ENCODE measurements around the gene MTMR1. TPM values are rescaled to one million over a fixed set of nuclear protein-coding genes. Genes with fewer than 3 reads are reported as not detected.

The MTMR1 gene
- total RNA-seq, 1 donor from 2014 or later: 52.6 TPM

GRCh38 chrX:150763303-150763797, 70.2 kb downstream of the MTMR1 start:
- ChIA-PET CTCF (no interaction called here), POLR2A (no interaction called here)
- H3K27ac Mint-ChIP-seq: no peak overlapping the region

GRCh38 chrX:150763810-150764209, 70.6 kb downstream of the MTMR1 start:
- ATAC-seq (ENCODE audit: low read depth): no peak
- no peak for TF ChIP-seq CTCF (IDR thresholded peaks at IDR 0.05)
- peaks cover 37% of the 10 kb centered on the region for H3K36me3 Mint-ChIP-seq (ENCODE audit: low read depth)
- no peaks in the 10 kb centered on the region for H3K4me1 Mint-ChIP-seq
- H3K4me3 Mint-ChIP-seq: no peak overlapping the region
- H3K9me3 Mint-ChIP-seq: no peaks in the 10 kb centered on the region
- DNase-seq: no peak
- ChIA-PET POLR2A (no interaction called here), CTCF (no interaction called here)
- intact Hi-C loops (cut with micrococcal nuclease): no loop called here
- no peak overlapping the region for H3K27ac Mint-ChIP-seq
- H3K27me3 Mint-ChIP-seq: no peaks in the 10 kb centered on the region

More at GRCh38 chrX:150763303-150763797, 70.2 kb downstream of the MTMR1 start:
- intact Hi-C loops (cut with micrococcal nuclease): no loop called here
- Mint-ChIP-seq H3K4me3 (no peak overlapping the region), H3K4me1 (no peaks in the 10 kb centered on the region), H3K36me3 (ENCODE audit: low read depth) (peaks cover 40% of the 10 kb centered on the region), H3K27me3 (no peaks in the 10 kb centered on the region), H3K9me3 (no peaks in the 10 kb centered on the region)
- TF ChIP-seq CTCF (IDR thresholded peaks at IDR 0.05): no peak
- DNase-seq (no peak), ATAC-seq (ENCODE audit: low read depth) (no peak)

GRCh38 chrX:150765237-150765636, 72.0 kb downstream of the MTMR1 start:
- no peaks in the 10 kb centered on the region for H3K27me3 Mint-ChIP-seq
- intact Hi-C loops (cut with micrococcal nuclease): no loop called here
- no peaks in the 10 kb centered on the region for H3K9me3 Mint-ChIP-seq
- no peak overlapping the region for H3K4me3 Mint-ChIP-seq
- ChIA-PET POLR2A (interaction anchor here (0.6 kb wide), 1 partner anchor 10 kb away, joined by 3 read pairs; no protein-coding TSS in a partner anchor), CTCF (no interaction called here)
- H3K4me1 Mint-ChIP-seq: no peaks in the 10 kb centered on the region
- ATAC-seq (ENCODE audit: low read depth) (no peak), DNase-seq (no peak)
- H3K27ac Mint-ChIP-seq: no peak overlapping the region
- TF ChIP-seq CTCF (IDR thresholded peaks at IDR 0.05): no peak
- H3K36me3 Mint-ChIP-seq (ENCODE audit: low read depth): peaks cover 25% of the 10 kb centered on the region

GRCh38 chrX:150765782-150766350, 72.7 kb downstream of the MTMR1 start:
- H3K27ac Mint-ChIP-seq: no peak overlapping the region
- H3K4me3 Mint-ChIP-seq: no peak overlapping the region
- ChIA-PET CTCF (no interaction called here), POLR2A (interaction anchor here (0.6 kb wide), 2 partner anchors 11 to 386 kb away, joined by 3 to 9 read pairs; no protein-coding TSS in a partner anchor)
- intact Hi-C loops (cut with micrococcal nuclease): no loop called here
- ATAC-seq (ENCODE audit: low read depth) (no peak), DNase-seq (no peak)
- no peaks in the 10 kb centered on the region for H3K27me3 Mint-ChIP-seq
- peaks cover 23% of the 10 kb centered on the region for H3K36me3 Mint-ChIP-seq (ENCODE audit: low read depth)
- H3K9me3 Mint-ChIP-seq: no peaks in the 10 kb centered on the region
- H3K4me1 Mint-ChIP-seq: no peaks in the 10 kb centered on the region
- TF ChIP-seq CTCF (IDR thresholded peaks at IDR 0.05): no peak

GRCh38 chrX:150766351-150767044, 73.3 kb downstream of the MTMR1 start:
- ATAC-seq (ENCODE audit: low read depth) (no peak), DNase-seq (no peak)
- ChIA-PET CTCF (no interaction called here), POLR2A (interaction anchor here (0.6 kb wide), 1 partner anchor 132 kb away, joined by 4 read pairs; no protein-coding TSS in a partner anchor)
- Mint-ChIP-seq H3K9me3 (no peaks in the 10 kb centered on the region), H3K27me3 (no peaks in the 10 kb centered on the region), H3K4me3 (no peak overlapping the region), H3K4me1 (no peaks in the 10 kb centered on the region), H3K36me3 (ENCODE audit: low read depth) (peaks cover 22% of the 10 kb centered on the region), H3K27ac (no peak overlapping the region)
- intact Hi-C loops (cut with micrococcal nuclease): no loop called here
- TF ChIP-seq CTCF (IDR thresholded peaks at IDR 0.05): no peak

Data from activated B cell treated with CpG ODN at 0.5 μM for 24 hours (primary cell).